ENCODE measurements around the gene TREX2.

DNA sequence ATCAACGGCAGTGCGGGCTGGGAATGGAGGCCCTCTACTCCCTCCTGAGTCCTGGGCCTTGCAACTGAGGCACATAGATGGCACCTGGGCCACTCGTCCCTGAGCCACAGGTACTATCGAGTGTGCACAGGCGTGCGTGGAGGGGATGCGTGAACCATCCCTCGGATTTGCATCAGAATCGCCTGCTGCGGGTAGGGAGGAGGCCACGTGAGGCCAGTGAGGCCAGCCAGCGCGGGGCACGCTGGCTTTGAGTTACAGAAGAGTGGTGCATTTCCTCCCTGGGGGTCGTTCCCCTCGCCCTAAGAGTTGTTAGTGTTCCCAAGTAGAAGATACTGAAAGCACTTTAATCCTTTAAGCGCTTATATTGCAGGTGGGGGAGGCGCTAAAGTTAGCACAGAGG is 24.0 kb downstream of the TREX2 start:
- TF ChIP-seq, protein P1, sequence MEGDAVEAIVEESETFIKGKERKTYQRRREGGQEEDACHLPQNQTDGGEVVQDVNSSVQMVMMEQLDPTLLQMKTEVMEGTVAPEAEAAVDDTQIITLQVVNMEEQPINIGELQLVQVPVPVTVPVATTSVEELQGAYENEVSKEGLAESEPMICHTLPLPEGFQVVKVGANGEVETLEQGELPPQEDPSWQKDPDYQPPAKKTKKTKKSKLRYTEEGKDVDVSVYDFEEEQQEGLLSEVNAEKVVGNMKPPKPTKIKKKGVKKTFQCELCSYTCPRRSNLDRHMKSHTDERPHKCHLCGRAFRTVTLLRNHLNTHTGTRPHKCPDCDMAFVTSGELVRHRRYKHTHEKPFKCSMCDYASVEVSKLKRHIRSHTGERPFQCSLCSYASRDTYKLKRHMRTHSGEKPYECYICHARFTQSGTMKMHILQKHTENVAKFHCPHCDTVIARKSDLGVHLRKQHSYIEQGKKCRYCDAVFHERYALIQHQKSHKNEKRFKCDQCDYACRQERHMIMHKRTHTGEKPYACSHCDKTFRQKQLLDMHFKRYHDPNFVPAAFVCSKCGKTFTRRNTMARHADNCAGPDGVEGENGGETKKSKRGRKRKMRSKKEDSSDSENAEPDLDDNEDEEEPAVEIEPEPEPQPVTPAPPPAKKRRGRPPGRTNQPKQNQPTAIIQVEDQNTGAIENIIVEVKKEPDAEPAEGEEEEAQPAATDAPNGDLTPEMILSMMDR (optimal IDR thresholded peaks at IDR 0.05 in 1 of 3, IDR thresholded peaks at IDR 0.05 in 1 of 3, conservative IDR thresholded peaks at IDR 0.05 in 1 of 3; ENCODE audit: extremely low read depth in 1 of 3, insufficient read depth in 2 of 3, low read length in 3 of 3), result no peak
- TF ChIP-seq EZH2 (IDR thresholded peaks at IDR 0.05; ENCODE audit: low read length), result no peak
